Nephron progenitor cell (in vitro differentiated cells): ENCODE results near the gene MAPK6.

Source experiments
- DNase-seq: peaks from one replicate; pipeline ENCODE4 v3.0.0; 2021
- H3K27ac Mint-ChIP-seq: 2 replicates; pipeline ENCODE4 v1.8.0; 2021; ENCODE audit warnings: mild to moderate bottlenecking, moderate library complexity, mixed read lengths
- H3K27me3 Mint-ChIP-seq: 2 replicates; pipeline ENCODE4 v1.8.0; 2021; ENCODE audit warnings: mild to moderate bottlenecking, low read depth, mixed read lengths; ENCODE audit not compliant: poor library complexity
- H3K36me3 Mint-ChIP-seq: 2 replicates; pipeline ENCODE4 v1.8.0; 2021; ENCODE audit warnings: low read depth, mixed read lengths
- H3K4me1 Mint-ChIP-seq: 2 replicates; pipeline ENCODE4 v1.8.0; 2021; ENCODE audit warnings: mixed read lengths
- H3K4me3 Mint-ChIP-seq: 2 replicates; pipeline ENCODE4 v1.8.0; 2021; ENCODE audit warnings: mild to moderate bottlenecking, moderate library complexity, mixed read lengths
- H3K9me3 Mint-ChIP-seq: 2 replicates; pipeline ENCODE4 v1.8.0; 2021; ENCODE audit warnings: mild to moderate bottlenecking, moderate library complexity, mixed read lengths
- CTCF ChIP-seq: fragments of 200-600 bp; sonication (generic); IDR thresholded peaks from 2 replicates; pipeline ENCODE4 v1.5.0; 2021; ENCODE audit warnings: antibody characterized with exemption

MAPK6 gene

GRCh38 chr15:52107238-52107637, 88.2 kb downstream of the MAPK6 start:
- Mint-ChIP-seq H3K4me3 (no peak overlapping the region), H3K9me3 (peaks cover 3% of the 10 kb centered on the region), H3K27me3 (peaks cover 3% of the 10 kb centered on the region), H3K27ac (no peak overlapping the region), H3K4me1 (peaks cover 11% of the 10 kb centered on the region), H3K36me3 (no peaks in the 10 kb centered on the region)
- DNase-seq, result no peak
- TF ChIP-seq CTCF, result no peak

- no peak for DNase-seq
- Mint-ChIP-seq H3K27ac (no peak overlapping the region), H3K27me3 (peaks cover 6% of the 10 kb centered on the region), H3K9me3 (peaks cover 8% of the 10 kb centered on the region), H3K4me3 (no peak overlapping the region), H3K36me3 (no peaks in the 10 kb centered on the region), H3K4me1 (no peaks in the 10 kb centered on the region)
- no peak for TF ChIP-seq CTCF
Measured at GRCh38 chr15:52109559-52110451, 90.8 kb downstream of the MAPK6 start.

- Mint-ChIP-seq H3K36me3 (no peaks in the 10 kb centered on the region), H3K27me3 (peaks cover 6% of the 10 kb centered on the region), H3K27ac (no peak overlapping the region), H3K9me3 (peaks cover 8% of the 10 kb centered on the region), H3K4me3 (no peak overlapping the region), H3K4me1 (peaks cover 12% of the 10 kb centered on the region)
- no peak for TF ChIP-seq CTCF
- DNase-seq, result no peak
Measured at GRCh38 chr15:52111517-52112202, 92.6 kb downstream of the MAPK6 start.

GRCh38 chr15:52112203-52112750, 93.3 kb downstream of the MAPK6 start:
- Mint-ChIP-seq H3K27ac (no peak overlapping the region), H3K4me3 (no peak overlapping the region), H3K36me3 (no peaks in the 10 kb centered on the region), H3K9me3 (peaks cover 8% of the 10 kb centered on the region), H3K27me3 (peaks cover 8% of the 10 kb centered on the region), H3K4me1 (peaks cover 14% of the 10 kb centered on the region)
- no peak for TF ChIP-seq CTCF
- DNase-seq, result no peak

- DNase-seq, result no peak
Measured at GRCh38 chr15:52113235-52113634, 94.2 kb downstream of the MAPK6 start.

More at GRCh38 chr15:52113235-52113634, 94.2 kb downstream of the MAPK6 start:
- Mint-ChIP-seq H3K4me3 (no peak overlapping the region), H3K27me3 (peaks cover 8% of the 10 kb centered on the region), H3K27ac (no peak overlapping the region), H3K4me1 (peaks cover 24% of the 10 kb centered on the region), H3K9me3 (peaks cover 8% of the 10 kb centered on the region), H3K36me3 (no peaks in the 10 kb centered on the region)
- TF ChIP-seq CTCF, result no peak
